HepG2 (cell line): ENCODE results near the gene CCNYL1. TPM values are rescaled to one million over a fixed set of nuclear protein-coding genes. Genes with fewer than 3 reads are reported as not detected.

Source experiments
- ATF7-NPFF ChIP-seq: sonication (generic); formaldehyde crosslinking; IDR thresholded peaks from 2 replicates; pipeline ENCODE4 v1.8.1; 2023; ENCODE audit warnings: mild to moderate bottlenecking, low read depth, missing genetic modification reagents, moderate library complexity
- BHLHE40 ChIP-seq: IDR thresholded peaks from 2 replicates; pipeline ENCODE4 v1.6.1; 2011; ENCODE audit warnings: low read length, improper control_type of control experiment
- CHD4 ChIP-seq: fragments of 200-600 bp; sonication (generic); IDR thresholded peaks from 2 replicates; pipeline ENCODE4 v1.7.0; 2017; ENCODE audit warnings: mild to moderate bottlenecking, low read length, borderline replicate concordance
- EED ChIP-seq: sonication (generic); formaldehyde crosslinking; IDR thresholded peaks from 2 replicates; pipeline ENCODE4 v1.5.0; 2020; ENCODE audit warnings: mild to moderate bottlenecking, missing genetic modification reagents
- GTF2F1 ChIP-seq: fragments of 150-350 bp; IDR thresholded peaks from 2 replicates; pipeline ENCODE4 v1.6.1; 2014; ENCODE audit warnings: low read length
- LRRFIP1 ChIP-seq: sonication (generic); formaldehyde crosslinking; conservative IDR thresholded peaks from 2 replicates; pipeline ENCODE4 v1.4.0; 2020; ENCODE audit warnings: missing genetic modification reagents
- MAZ ChIP-seq, 2 experiments: sonication (generic) in 1 of 2; formaldehyde crosslinking in 1 of 2; IDR thresholded peaks; 2 replicates each; pipeline versions ENCODE4 v1.5.0 to v1.6.1; 2012 to 2020; ENCODE audit warnings: low read depth in 2 of 2, mild to moderate bottlenecking in 2 of 2, borderline replicate concordance in 1 of 2, improper control_type of control experiment in 1 of 2, low read length in 1 of 2, missing genetic modification reagents in 1 of 2, moderate library complexity in 1 of 2
- RBAK ChIP-seq: sonication (generic); formaldehyde crosslinking; IDR thresholded peaks from 2 replicates; pipeline ENCODE4 v1.5.1; 2020; ENCODE audit warnings: mild to moderate bottlenecking, missing genetic modification reagents
- SAFB2 ChIP-seq: sonication (generic); formaldehyde crosslinking; IDR thresholded peaks from 2 replicates; pipeline ENCODE4 v1.5.1; 2020; ENCODE audit warnings: missing genetic modification reagents, low read depth, mild to moderate bottlenecking, borderline replicate concordance
- TGIF2 ChIP-seq: IDR thresholded peaks from 2 replicates; pipeline ENCODE4 v1.6.1; 2016; ENCODE audit warnings: control low read depth, missing compliant biosample characterization
- ZNF253 ChIP-seq: sonication (generic); formaldehyde crosslinking; IDR thresholded peaks from 2 replicates; pipeline ENCODE4 v1.8.0; 2022; ENCODE audit warnings: mild to moderate bottlenecking, missing genetic modification reagents, borderline replicate concordance
- ZNF274 ChIP-seq: sonication (generic); formaldehyde crosslinking; IDR thresholded peaks from 2 replicates; pipeline ENCODE4 v1.5.1; 2020; ENCODE audit warnings: mild to moderate bottlenecking, missing genetic modification reagents
- ZNF34 ChIP-seq: sonication (generic); formaldehyde crosslinking; IDR thresholded peaks from 2 replicates; pipeline ENCODE4 v1.4.0; 2020; ENCODE audit warnings: mild to moderate bottlenecking, missing genetic modification reagents, borderline replicate concordance
- ZNF556 ChIP-seq: sonication (generic); formaldehyde crosslinking; IDR thresholded peaks from 2 replicates; pipeline ENCODE4 v1.4.0; 2020; ENCODE audit warnings: mild to moderate bottlenecking, missing genetic modification reagents, borderline replicate concordance
- ZNF563 ChIP-seq: sonication (generic); formaldehyde crosslinking; IDR thresholded peaks from 2 replicates; pipeline ENCODE4 v1.8.0; 2022; ENCODE audit warnings: mild to moderate bottlenecking, moderate library complexity, missing genetic modification reagents
- ZNF749 ChIP-seq: sonication (generic); formaldehyde crosslinking; IDR thresholded peaks from 2 replicates; pipeline ENCODE4 v1.8.0; 2022; ENCODE audit warnings: mild to moderate bottlenecking, missing genetic modification reagents, moderate library complexity, borderline replicate concordance
- ZSCAN21 ChIP-seq: sonication (generic); formaldehyde crosslinking; IDR thresholded peaks from 2 replicates; pipeline ENCODE4 v1.8.0; 2022; ENCODE audit warnings: mild to moderate bottlenecking, missing genetic modification reagents, moderate library complexity, borderline replicate concordance
- polyA plus RNA-seq, 8 experiments: library from polyadenylated mRNA; depleted of rRNA in 3 of 8; stranded (reverse) in 7 of 8; unstranded in 1 of 8; fragments of >200 nt; fragmentation: Illumina TruSeq in 4 of 8; extraction: Trizol in 4 of 8; gene quantifications; 2 replicates each; pipeline versions ENCODE4 v1.2.1 to v1.2.3, GENCODE V29; 2011 to 2016; ENCODE audit warnings: low read depth in 4 of 8, missing spikeins in 1 of 8, mixed read lengths in 1 of 8; ENCODE audit not compliant: insufficient read depth in 1 of 8
- total RNA-seq, 5 experiments: library from RNA; depleted of rRNA; stranded (reverse); fragments of >200 nt; fragmentation: Illumina TruSeq; extraction: Trizol; gene quantifications; 2 replicates each; pipeline ENCODE4 v1.2.3, GENCODE V29; 2016; ENCODE audit warnings: low read depth in 1 of 5
- TF ChIP-seq, protein P1 (sequence below): sonication (generic); formaldehyde crosslinking; IDR thresholded peaks from 2 replicates; pipeline ENCODE4 v1.5.1; 2020; ENCODE audit warnings: mild to moderate bottlenecking, missing genetic modification reagents, moderate library complexity
- TF ChIP-seq, protein P2 (sequence below): sonication (generic); formaldehyde crosslinking; IDR thresholded peaks from 2 replicates; pipeline ENCODE4 v1.4.0; 2020; ENCODE audit warnings: missing genetic modification reagents

The CCNYL1 gene
- total and polyA plus RNA-seq, 2 of the 13 experiments (the other 11 are each of a cell fraction or from before 2014, with no cell fraction given), result 12.5 to 16.2 TPM

DNA sequence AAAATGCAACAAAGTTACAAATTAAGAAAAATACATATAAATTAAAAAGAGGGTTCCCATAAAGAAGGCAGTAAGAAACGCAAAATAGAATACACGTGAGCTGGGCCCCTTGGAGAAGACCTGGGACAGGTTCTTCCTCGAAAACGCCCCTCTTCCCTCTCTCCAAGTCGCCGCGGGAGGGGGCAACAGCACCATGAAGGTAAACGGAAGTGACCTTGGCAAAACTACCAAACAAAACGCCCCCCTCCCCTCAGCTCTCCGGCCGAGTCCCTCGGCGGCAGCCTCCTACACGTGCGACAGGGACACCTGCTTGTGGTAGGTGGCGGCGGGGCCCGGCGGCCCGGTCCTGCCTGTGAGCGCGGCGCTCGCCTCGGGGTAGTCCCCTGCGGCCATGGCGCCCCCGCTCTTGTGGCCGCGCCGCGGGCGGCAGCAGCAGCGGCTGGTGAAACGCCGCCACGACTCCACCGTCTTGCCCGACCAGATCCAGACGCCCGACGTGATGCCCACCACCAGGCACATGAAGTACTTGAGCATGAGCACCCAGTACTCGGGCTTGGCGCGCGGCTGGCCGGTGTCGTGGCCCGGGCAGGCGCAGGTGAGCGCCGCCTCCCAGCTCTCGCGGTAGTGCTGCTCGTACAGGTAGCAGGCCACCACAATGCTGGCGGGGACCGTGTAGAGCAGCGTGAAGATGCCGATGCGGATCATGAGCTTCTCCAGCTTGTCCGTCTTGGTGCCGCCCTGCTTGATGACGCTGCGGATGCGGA lies 55.4 kb downstream of the CCNYL1 start (continued):
- TF ChIP-seq, protein P1, sequence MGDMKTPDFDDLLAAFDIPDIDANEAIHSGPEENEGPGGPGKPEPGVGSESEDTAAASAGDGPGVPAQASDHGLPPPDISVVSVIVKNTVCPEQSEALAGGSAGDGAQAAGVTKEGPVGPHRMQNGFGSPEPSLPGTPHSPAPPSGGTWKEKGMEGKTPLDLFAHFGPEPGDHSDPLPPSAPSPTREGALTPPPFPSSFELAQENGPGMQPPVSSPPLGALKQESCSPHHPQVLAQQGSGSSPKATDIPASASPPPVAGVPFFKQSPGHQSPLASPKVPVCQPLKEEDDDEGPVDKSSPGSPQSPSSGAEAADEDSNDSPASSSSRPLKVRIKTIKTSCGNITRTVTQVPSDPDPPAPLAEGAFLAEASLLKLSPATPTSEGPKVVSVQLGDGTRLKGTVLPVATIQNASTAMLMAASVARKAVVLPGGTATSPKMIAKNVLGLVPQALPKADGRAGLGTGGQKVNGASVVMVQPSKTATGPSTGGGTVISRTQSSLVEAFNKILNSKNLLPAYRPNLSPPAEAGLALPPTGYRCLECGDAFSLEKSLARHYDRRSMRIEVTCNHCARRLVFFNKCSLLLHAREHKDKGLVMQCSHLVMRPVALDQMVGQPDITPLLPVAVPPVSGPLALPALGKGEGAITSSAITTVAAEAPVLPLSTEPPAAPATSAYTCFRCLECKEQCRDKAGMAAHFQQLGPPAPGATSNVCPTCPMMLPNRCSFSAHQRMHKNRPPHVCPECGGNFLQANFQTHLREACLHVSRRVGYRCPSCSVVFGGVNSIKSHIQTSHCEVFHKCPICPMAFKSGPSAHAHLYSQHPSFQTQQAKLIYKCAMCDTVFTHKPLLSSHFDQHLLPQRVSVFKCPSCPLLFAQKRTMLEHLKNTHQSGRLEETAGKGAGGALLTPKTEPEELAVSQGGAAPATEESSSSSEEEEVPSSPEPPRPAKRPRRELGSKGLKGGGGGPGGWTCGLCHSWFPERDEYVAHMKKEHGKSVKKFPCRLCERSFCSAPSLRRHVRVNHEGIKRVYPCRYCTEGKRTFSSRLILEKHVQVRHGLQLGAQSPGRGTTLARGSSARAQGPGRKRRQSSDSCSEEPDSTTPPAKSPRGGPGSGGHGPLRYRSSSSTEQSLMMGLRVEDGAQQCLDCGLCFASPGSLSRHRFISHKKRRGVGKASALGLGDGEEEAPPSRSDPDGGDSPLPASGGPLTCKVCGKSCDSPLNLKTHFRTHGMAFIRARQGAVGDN (CRISPR knock-in tag), result peak; percentile 68
- TF ChIP-seq CHD4 (no peak), MAZ (IDR thresholded peaks at IDR 0.05; ENCODE audit: borderline replicate concordance, low read depth, low read length) (no peak), MAZ (CRISPR knock-in tag; IDR thresholded peaks at IDR 0.05; ENCODE audit: low read depth) (peak; percentile 3; the same call in 1 of the 2 replicates), LRRFIP1 (CRISPR knock-in tag) (no peak), BHLHE40 (peak; percentile 66), ZNF274 (0 out of 2 replicates have a peak, but pooled peaks have one; percentile 4), ZNF34 (CRISPR knock-in tag) (no peak), TGIF2 (CRISPR knock-in tag) (no peak), ZNF749 (CRISPR knock-in tag) (peak; percentile 85; the same call in 1 of the 2 replicates), ZNF253 (CRISPR knock-in tag) (0 out of 2 replicates have a peak, but pooled peaks have one; percentile 68), RBAK (CRISPR knock-in tag) (0 out of 2 replicates have a peak, but pooled peaks have one; percentile 32), SAFB2 (CRISPR knock-in tag) (0 out of 2 replicates have a peak, but pooled peaks have one; percentile 29), ATF7-NPFF (CRISPR knock-in tag) (peak; percentile 69; the same call in 1 of the 2 replicates), ZSCAN21 (CRISPR knock-in tag) (peak; percentile 83), ZNF556 (CRISPR knock-in tag) (peak; percentile 41; the same call in 1 of the 2 replicates), GTF2F1 (no peak), ZNF563 (peak; percentile 83), EED (CRISPR knock-in tag) (peak; percentile 64; the same call in 1 of the 2 replicates)
- TF ChIP-seq, protein P2, sequence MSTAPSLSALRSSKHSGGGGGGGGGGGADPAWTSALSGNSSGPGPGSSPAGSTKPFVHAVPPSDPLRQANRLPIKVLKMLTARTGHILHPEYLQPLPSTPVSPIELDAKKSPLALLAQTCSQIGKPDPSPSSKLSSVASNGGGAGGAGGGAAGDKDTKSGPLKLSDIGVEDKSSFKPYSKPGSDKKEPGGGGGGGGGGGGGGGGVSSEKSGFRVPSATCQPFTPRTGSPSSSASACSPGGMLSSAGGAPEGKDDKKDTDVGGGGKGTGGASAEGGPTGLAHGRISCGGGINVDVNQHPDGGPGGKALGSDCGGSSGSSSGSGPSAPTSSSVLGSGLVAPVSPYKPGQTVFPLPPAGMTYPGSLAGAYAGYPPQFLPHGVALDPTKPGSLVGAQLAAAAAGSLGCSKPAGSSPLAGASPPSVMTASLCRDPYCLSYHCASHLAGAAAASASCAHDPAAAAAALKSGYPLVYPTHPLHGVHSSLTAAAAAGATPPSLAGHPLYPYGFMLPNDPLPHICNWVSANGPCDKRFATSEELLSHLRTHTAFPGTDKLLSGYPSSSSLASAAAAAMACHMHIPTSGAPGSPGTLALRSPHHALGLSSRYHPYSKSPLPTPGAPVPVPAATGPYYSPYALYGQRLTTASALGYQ (CRISPR knock-in tag), result no peak
